ENCODE data around the gene FUCA1. TPM values are rescaled to one million over a fixed set of nuclear protein-coding genes. Genes with fewer than 3 reads are reported as not detected.

FUCA1 gene
- polyA plus RNA-seq, 3 donors, result 24.2 to 97.7 (median 96.6) TPM

DNA sequence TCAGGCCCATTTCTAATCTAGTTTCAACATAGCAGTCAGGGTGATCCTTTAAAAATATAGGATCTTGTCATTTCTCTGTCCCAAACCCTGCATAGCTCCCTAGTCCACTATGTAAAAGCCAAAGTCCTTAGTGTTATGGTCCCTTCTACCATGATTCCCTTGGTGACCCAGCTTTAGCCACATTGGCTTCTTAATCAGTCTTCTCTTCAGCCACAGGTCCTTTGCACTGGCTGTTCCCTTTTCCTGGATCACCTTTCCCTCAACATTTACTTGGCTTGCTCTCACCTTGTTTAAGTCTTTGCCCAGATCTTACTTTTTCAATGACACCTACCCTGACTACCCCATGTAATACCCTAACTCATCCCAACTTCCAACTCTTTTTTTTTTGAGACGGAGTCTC is 11.7 kb upstream of the FUCA1 start:
- Mint-ChIP-seq H3K27me3 (ENCODE audit: low read depth in 3 of 3) (peaks cover 1 to 6% (median 3%) of the 10 kb centered on the region in 3 donors), H3K36me3 (no peaks in the 10 kb centered on the region), H3K27ac (no peak overlapping the region), H3K9me3 (peaks cover 22 to 33% (median 30%) of the 10 kb centered on the region in 7 donors), H3K4me1 (no peaks in the 10 kb centered on the region), H3K4me3 (no peak overlapping the region)
- intact Hi-C loops (cut with micrococcal nuclease), result no loop called here
- H4K20me1 ChIP-seq (ENCODE audit: insufficient read depth, low read length), result no peaks in the 10 kb centered on the region
- no peak overlapping the region for H3K27ac ChIP-seq (ENCODE audit: low read depth in 1 of 2, low read length in 2 of 2)
- no peaks in the 10 kb centered on the region for H3K79me2 ChIP-seq (ENCODE audit: insufficient read depth, low read length)
- DNase-seq, result no peak
- H3K4me1 ChIP-seq (ENCODE audit: control insufficient read depth in 1 of 2, insufficient read depth in 2 of 2, low read length in 2 of 2), result no peaks in the 10 kb centered on the region
- no peak overlapping the region for H2AFZ ChIP-seq (ENCODE audit: insufficient read depth, low read depth, low read length, poor library complexity, severe bottlenecking)
- H3K9me3 ChIP-seq (replicated peaks in 1 of 2; ENCODE audit: control insufficient read depth in 1 of 2, insufficient read depth in 1 of 2, low read length in 2 of 2), result peaks cover 25 to 26% of the 10 kb centered on the region in 2 donors
- H3K9ac ChIP-seq (ENCODE audit: insufficient read depth, low read length, poor library complexity, severe bottlenecking), result no peak overlapping the region
- H3K27me3 ChIP-seq (ENCODE audit: control insufficient read depth in 2 of 2, insufficient read depth in 2 of 2, low read length in 2 of 2), result no peaks in the 10 kb centered on the region
- TF ChIP-seq CTCF (IDR thresholded peaks at IDR 0.05), result no peak
- H3K36me3 ChIP-seq (replicated peaks in 1 of 2; ENCODE audit: control insufficient read depth in 1 of 2, insufficient read depth in 2 of 2, low read length in 2 of 2), result no peaks in the 10 kb centered on the region
- no peak overlapping the region for H3K4me2 ChIP-seq (replicated peaks; ENCODE audit: extremely low read depth, low read length, poor library complexity, severe bottlenecking)
- H3K4me3 ChIP-seq (replicated peaks in 1 of 3; ENCODE audit: low read depth in 2 of 3, low read length in 3 of 3), result no peak overlapping the region
- WGBS (ENCODE audit: insufficient coverage), result 83% methylated on average over 1 of the region's 1 CpG

DNA sequence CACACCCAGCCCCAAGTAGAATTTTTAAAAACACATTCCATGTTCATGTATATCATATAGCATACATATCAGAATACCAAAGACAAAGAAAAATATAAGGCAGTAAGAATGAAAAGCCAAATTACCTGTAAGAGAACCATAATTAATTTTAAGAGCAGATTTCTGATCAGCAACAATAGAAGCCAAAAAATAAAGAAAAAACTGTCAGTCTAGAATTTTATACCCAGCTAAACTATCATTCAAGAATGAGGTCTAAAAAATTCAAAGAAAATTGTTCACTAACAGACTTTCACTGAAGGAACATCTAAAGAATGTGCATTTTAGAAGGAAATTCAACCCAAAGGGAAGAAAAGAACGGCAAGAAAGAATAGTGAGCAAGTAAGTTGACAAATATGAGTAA is 10.6 kb upstream of the FUCA1 start:
- DNase-seq, result no peak
- Mint-ChIP-seq H3K27ac (no peak overlapping the region), H3K27me3 (ENCODE audit: low read depth in 3 of 3) (peaks cover 1 to 6% (median 3%) of the 10 kb centered on the region in 3 donors), H3K4me3 (no peak overlapping the region), H3K9me3 (peaks cover 22 to 33% (median 30%) of the 10 kb centered on the region in 7 donors), H3K4me1 (no peaks in the 10 kb centered on the region), H3K36me3 (no peaks in the 10 kb centered on the region)
- WGBS (ENCODE audit: insufficient coverage), result no CpG with 5 or more reads among the region's 1 CpG
- no peaks in the 10 kb centered on the region for H3K4me1 ChIP-seq (ENCODE audit: control insufficient read depth in 1 of 2, insufficient read depth in 2 of 2, low read length in 2 of 2)
- peaks cover 25 to 26% of the 10 kb centered on the region in 2 donors for H3K9me3 ChIP-seq (replicated peaks in 1 of 2; ENCODE audit: control insufficient read depth in 1 of 2, insufficient read depth in 1 of 2, low read length in 2 of 2)
- no peaks in the 10 kb centered on the region for H3K36me3 ChIP-seq (replicated peaks in 1 of 2; ENCODE audit: control insufficient read depth in 1 of 2, insufficient read depth in 2 of 2, low read length in 2 of 2)
- H2AFZ ChIP-seq (ENCODE audit: insufficient read depth, low read depth, low read length, poor library complexity, severe bottlenecking), result no peak overlapping the region
- H3K27me3 ChIP-seq (ENCODE audit: control insufficient read depth in 2 of 2, insufficient read depth in 2 of 2, low read length in 2 of 2), result no peaks in the 10 kb centered on the region
- H3K9ac ChIP-seq (ENCODE audit: insufficient read depth, low read length, poor library complexity, severe bottlenecking), result no peak overlapping the region
- no peaks in the 10 kb centered on the region for H3K79me2 ChIP-seq (ENCODE audit: insufficient read depth, low read length)
- intact Hi-C loops (cut with micrococcal nuclease), result no loop called here
- no peak for TF ChIP-seq CTCF (IDR thresholded peaks at IDR 0.05)
- no peaks in the 10 kb centered on the region for H4K20me1 ChIP-seq (ENCODE audit: insufficient read depth, low read length)
- no peak overlapping the region for H3K4me2 ChIP-seq (replicated peaks; ENCODE audit: extremely low read depth, low read length, poor library complexity, severe bottlenecking)
- no peak overlapping the region for H3K27ac ChIP-seq (ENCODE audit: low read depth in 1 of 2, low read length in 2 of 2)
- H3K4me3 ChIP-seq (replicated peaks in 1 of 3; ENCODE audit: low read depth in 2 of 3, low read length in 3 of 3), result no peak overlapping the region

Measured in CD14-positive monocyte (primary cell).